ENCODE measurements around the gene MZB1. TPM values are rescaled to one million over a fixed set of nuclear protein-coding genes. Genes with fewer than 3 reads are reported as not detected.
A peak's percentile ranks its signal among the peaks of the same experiment; 100 is the strongest.

Gene MZB1
- total and polyA plus RNA-seq, 2 of the 13 experiments (the other 11 are each of a cell fraction or from before 2014, with no cell fraction given): 0.31 to 0.40 TPM

GRCh38 chr5:139388198-139388821, 1.4 kb downstream of the MZB1 start (continued):
- TF ChIP-seq ZIK1 (CRISPR knock-in tag; IDR thresholded peaks at IDR 0.05; ENCODE audit: borderline replicate concordance, low read depth) (no peak), MYPOP (CRISPR knock-in tag; IDR thresholded peaks at IDR 0.05) (no peak), ZBTB34 (CRISPR knock-in tag; IDR thresholded peaks at IDR 0.05) (peak; percentile 85; the same call in 1 of the 2 replicates), SMAD3 (CRISPR knock-in tag; IDR thresholded peaks at IDR 0.05) (no peak), MYC (CRISPR knock-in tag; IDR thresholded peaks at IDR 0.05; ENCODE audit: borderline replicate concordance) (0 out of 2 replicates have a peak, but pooled peaks have one; percentile 26), KDM1A (CRISPR knock-in tag; IDR thresholded peaks at IDR 0.05) (no peak), ZNF784 (CRISPR knock-in tag; IDR thresholded peaks at IDR 0.05; ENCODE audit: borderline replicate concordance) (no peak), ARNTL (CRISPR knock-in tag; IDR thresholded peaks at IDR 0.05) (no peak), THAP9 (CRISPR knock-in tag; IDR thresholded peaks at IDR 0.05; ENCODE audit: borderline replicate concordance) (no peak; the same call in 1 of the 2 replicates), MED1 (CRISPR knock-in tag; IDR thresholded peaks at IDR 0.05) (peak; percentile 50), LBX2 (CRISPR knock-in tag; IDR thresholded peaks at IDR 0.05; ENCODE audit: borderline replicate concordance) (no peak), ONECUT2 (CRISPR knock-in tag; IDR thresholded peaks at IDR 0.05) (no peak), ZNF768 (CRISPR knock-in tag; IDR thresholded peaks at IDR 0.05) (no peak; the same call in 1 of the 2 replicates), ZNF609 (CRISPR knock-in tag; IDR thresholded peaks at IDR 0.05; ENCODE audit: borderline replicate concordance) (no peak; the same call in 1 of the 2 replicates), SKI (IDR thresholded peaks at IDR 0.05; ENCODE audit: partially characterized antibody) (no peak)
